Cardiac fibroblast (primary cell): ENCODE results near the gene CABS1.

Experiments
- DNase-seq, 2 donors: peaks; one replicate each; pipeline versions ENCODE4 v3.0.0 to v3.0.0-alpha.2; 2010; ENCODE audit warnings: low read depth in 2 of 2
- H3K4me3 ChIP-seq, 2 donors: replicated peaks in 1 of 2; 1 replicate in 1 of 2; 2 replicates in 1 of 2; pipeline ENCODE4 v1.5.1; 2011; ENCODE audit warnings: low read depth in 2 of 2, low read length in 2 of 2, mild to moderate bottlenecking in 2 of 2, moderate library complexity in 1 of 2
- TF ChIP-seq, protein P1 (sequence below): IDR thresholded peaks from one replicate; pipeline ENCODE4 v1.5.1; 2011; ENCODE audit warnings: low read depth, mild to moderate bottlenecking, low read length, inconsistent platforms

CABS1 gene

DNA sequence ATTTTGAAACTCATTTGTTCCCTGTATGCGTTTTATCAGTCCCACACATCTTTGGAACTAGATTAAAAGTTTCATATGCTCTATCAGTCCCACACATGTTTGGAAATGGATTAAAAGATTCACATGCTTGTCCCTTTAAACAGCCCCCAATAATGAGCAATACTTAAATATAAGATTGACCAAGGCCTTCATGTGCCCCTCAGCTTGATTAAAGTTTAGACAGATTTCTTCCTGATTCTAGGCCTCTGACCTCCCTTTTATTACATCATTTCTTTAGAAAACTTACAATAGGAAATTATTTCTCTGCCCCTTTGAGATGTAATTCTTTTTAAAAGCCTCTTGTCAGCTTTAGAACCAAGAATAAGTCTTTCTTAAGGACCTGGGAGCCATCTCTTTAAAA is 31.7 kb upstream of the CABS1 start:
- DNase-seq = no peak
- no peak overlapping the region for H3K4me3 ChIP-seq
- TF ChIP-seq, protein P1, sequence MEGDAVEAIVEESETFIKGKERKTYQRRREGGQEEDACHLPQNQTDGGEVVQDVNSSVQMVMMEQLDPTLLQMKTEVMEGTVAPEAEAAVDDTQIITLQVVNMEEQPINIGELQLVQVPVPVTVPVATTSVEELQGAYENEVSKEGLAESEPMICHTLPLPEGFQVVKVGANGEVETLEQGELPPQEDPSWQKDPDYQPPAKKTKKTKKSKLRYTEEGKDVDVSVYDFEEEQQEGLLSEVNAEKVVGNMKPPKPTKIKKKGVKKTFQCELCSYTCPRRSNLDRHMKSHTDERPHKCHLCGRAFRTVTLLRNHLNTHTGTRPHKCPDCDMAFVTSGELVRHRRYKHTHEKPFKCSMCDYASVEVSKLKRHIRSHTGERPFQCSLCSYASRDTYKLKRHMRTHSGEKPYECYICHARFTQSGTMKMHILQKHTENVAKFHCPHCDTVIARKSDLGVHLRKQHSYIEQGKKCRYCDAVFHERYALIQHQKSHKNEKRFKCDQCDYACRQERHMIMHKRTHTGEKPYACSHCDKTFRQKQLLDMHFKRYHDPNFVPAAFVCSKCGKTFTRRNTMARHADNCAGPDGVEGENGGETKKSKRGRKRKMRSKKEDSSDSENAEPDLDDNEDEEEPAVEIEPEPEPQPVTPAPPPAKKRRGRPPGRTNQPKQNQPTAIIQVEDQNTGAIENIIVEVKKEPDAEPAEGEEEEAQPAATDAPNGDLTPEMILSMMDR = no peak

DNA sequence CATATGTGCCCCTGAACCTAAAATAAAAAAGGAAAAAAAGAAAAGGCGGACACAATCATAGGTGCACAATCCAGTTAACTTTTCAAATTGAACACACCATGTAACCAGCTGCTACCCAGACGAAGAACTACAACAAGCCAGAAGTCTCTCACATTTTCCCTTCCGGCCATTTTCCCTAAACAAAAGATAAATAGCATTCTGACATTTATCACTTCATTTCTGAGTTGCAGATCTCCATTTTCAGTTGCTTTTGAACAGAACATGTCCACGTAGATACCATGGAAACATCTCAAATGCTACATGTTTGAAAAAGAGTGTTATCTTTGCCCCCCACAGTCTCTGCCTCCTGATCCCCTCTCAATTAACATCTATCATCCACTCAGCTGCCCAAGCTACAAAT is 29.2 kb upstream of the CABS1 start:
- DNase-seq = no peak
- no peak overlapping the region for H3K4me3 ChIP-seq
- TF ChIP-seq, protein P1 = no peak

DNA sequence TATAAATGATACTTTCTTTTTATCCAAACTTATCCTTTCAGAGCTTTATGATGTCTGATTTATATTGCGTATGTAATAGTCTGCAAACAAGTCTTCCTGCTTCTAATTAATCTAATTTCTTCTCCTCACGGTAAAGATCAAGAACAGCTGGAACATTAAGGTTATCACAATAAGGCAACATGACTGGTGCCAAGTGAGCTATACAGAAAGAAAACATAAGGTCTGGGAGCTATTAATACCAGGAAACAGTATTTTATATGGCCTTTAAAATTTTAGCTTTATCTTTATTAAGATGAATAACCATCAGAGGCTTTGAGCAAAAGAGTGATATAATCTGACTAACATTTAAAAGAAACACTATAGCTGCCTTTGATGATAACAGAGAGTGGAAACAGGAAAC is 28.7 kb upstream of the CABS1 start:
- DNase-seq = no peak

DNA sequence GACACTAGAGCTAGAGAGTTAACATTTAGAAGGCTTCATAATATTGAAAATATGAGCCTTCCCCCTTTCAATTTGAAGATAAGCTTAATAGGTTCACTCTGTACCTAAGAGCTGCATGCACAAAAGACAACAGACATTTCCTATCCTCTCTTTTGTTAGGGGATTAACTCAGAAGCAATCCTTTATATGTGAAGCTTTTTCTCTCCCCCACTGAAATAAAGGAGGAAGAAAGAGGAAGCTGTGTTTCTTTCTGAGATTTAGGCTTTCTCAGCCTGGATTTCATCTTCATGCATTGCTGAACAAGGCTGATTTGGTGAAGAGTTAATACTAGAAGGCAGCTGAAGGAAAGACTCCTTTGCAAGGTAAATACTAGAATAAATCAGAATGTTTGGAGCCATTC is 21.0 kb upstream of the CABS1 start:
- TF ChIP-seq, protein P1 = no peak
- no peak overlapping the region for H3K4me3 ChIP-seq
- no peak for DNase-seq

More for the DNA sequence above, 28.7 kb upstream of the CABS1 start:
- TF ChIP-seq, protein P1 = no peak
- H3K4me3 ChIP-seq = no peak overlapping the region

DNA sequence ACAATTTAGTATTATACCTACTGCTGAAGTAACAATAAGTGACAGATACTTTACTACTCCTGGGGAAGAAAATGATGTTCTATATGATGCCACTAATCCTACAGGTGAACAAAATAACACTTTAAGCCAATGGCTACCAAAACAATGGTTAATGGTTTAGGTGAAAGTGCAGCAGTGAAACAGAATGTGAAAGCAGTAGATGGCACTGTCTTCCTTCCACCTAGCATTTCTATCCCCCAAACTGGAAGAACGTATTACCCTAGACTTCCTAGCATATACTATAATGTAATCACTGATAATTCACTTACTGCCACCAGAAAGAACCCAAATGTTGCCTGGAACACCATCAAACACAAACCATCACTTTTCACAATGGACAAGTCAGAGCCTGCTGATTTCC is 18.9 kb upstream of the CABS1 start:
- no peak overlapping the region for H3K4me3 ChIP-seq
- no peak for DNase-seq
- TF ChIP-seq, protein P1 = no peak

DNA sequence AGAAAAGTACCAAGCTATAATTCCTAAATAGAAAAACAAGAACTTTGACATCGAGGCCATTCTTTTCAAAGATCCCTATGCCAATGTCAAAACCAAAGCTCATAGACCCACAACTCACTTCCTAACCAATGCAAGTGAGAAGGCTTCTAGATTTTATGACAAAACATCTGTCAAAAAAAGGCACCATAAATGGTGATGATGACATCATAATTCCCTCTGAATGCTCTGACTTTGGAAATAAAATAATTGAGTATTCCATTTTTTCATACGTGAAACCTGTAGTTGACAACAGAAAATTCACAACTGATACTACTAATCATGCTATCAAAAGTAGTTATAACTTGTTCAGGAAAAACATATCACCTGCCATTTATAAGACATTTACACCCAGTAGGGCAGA is 8.7 kb upstream of the CABS1 start:
- TF ChIP-seq, protein P1 = no peak
- no peak overlapping the region for H3K4me3 ChIP-seq
- DNase-seq = no peak

DNA sequence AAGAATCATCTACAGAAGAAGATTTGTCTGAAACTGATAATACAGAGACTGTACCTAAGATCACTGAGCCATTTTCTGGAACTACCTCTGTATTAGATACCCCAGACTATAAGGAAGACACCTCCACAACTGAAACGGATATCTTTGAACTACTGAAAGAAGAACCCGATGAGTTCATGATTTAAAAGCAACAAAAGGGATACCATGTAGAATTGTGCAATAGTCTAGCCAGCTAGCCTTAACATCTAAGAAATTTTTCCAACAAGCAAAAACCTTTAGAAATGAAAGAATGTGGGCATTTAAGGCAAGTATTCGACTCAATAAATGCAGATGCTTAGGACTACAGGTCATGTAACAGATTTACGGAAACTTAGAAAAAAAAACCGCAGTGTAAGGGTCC is 1.3 kb downstream of the CABS1 start:
- H3K4me3 ChIP-seq = no peak overlapping the region
- TF ChIP-seq, protein P1 = no peak
- DNase-seq = no peak
